ENCODE measurements around the gene PKHD1.

- TF ChIP-seq POLR2A (IDR thresholded peaks at IDR 0.05), result no peak
- TF ChIP-seq CTCF (IDR thresholded peaks at IDR 0.05), result no peak
These were observed 64.7 kb downstream of the PKHD1 start for GRCh38 chr6:52022675-52023074.
